ENCODE results near the gene DCANP1.

DNA sequence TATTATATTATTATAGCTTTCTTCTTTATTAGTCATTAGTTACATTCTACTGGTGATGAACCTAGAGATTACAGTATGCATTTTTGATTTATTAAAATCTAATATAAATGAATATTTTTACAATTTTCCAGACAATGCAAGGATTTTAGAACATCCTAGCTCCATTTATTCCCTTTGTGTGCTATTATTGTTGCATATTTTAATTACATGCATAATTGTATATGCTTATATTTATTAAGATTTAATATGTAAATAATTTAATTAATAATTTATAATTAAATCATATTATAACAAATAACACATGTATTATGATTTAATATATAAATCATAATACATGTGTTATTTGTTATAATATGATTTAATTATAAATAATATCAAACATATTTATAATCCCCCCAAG, 24.7 kb downstream of the DCANP1 start:
- TF ChIP-seq, protein P1, sequence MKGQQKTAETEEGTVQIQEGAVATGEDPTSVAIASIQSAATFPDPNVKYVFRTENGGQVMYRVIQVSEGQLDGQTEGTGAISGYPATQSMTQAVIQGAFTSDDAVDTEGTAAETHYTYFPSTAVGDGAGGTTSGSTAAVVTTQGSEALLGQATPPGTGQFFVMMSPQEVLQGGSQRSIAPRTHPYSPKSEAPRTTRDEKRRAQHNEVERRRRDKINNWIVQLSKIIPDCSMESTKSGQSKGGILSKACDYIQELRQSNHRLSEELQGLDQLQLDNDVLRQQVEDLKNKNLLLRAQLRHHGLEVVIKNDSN (IDR thresholded peaks at IDR 0.05; ENCODE audit: borderline replicate concordance, extremely low read length, insufficient read depth, low read depth, low read length), result no peak
- no peak for TF ChIP-seq POLR2AphosphoS2 (IDR thresholded peaks at IDR 0.05; ENCODE audit: low read depth, low read length)
- no peak for TF ChIP-seq CHD4 (IDR thresholded peaks at IDR 0.05)
- no peak for TF ChIP-seq POLR2A (IDR thresholded peaks at IDR 0.05; ENCODE audit: low read depth, low read length)
- TF ChIP-seq REST (IDR thresholded peaks at IDR 0.05; ENCODE audit: low read depth, low read length), result no peak
- no peak for TF ChIP-seq ATF3 (IDR thresholded peaks at IDR 0.05; ENCODE audit: borderline replicate concordance, extremely low read depth, low read depth, low read length)
- no peak for TF ChIP-seq ATF7 (IDR thresholded peaks at IDR 0.05; ENCODE audit: low read depth)
- TF ChIP-seq, protein P2, sequence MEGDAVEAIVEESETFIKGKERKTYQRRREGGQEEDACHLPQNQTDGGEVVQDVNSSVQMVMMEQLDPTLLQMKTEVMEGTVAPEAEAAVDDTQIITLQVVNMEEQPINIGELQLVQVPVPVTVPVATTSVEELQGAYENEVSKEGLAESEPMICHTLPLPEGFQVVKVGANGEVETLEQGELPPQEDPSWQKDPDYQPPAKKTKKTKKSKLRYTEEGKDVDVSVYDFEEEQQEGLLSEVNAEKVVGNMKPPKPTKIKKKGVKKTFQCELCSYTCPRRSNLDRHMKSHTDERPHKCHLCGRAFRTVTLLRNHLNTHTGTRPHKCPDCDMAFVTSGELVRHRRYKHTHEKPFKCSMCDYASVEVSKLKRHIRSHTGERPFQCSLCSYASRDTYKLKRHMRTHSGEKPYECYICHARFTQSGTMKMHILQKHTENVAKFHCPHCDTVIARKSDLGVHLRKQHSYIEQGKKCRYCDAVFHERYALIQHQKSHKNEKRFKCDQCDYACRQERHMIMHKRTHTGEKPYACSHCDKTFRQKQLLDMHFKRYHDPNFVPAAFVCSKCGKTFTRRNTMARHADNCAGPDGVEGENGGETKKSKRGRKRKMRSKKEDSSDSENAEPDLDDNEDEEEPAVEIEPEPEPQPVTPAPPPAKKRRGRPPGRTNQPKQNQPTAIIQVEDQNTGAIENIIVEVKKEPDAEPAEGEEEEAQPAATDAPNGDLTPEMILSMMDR (IDR thresholded peaks at IDR 0.05 in 2 of 3, conservative IDR thresholded peaks at IDR 0.05 in 1 of 3; ENCODE audit: control insufficient read depth in 2 of 3, extremely low read depth in 1 of 3, insufficient read depth in 1 of 3, low read depth in 3 of 3, low read length in 3 of 3), result no peak
- TF ChIP-seq MXI1 (IDR thresholded peaks at IDR 0.05; ENCODE audit: low read depth, low read length), result no peak
- TF ChIP-seq YY1 (IDR thresholded peaks at IDR 0.05; ENCODE audit: low read depth, low read length), result no peak

All from GM12878 (cell line).